K562 (cell line): ENCODE measurements around the gene KCNJ10. TPM values are rescaled to one million over a fixed set of nuclear protein-coding genes. Genes with fewer than 3 reads are reported as not detected.

ENCODE experiments used
- ATAC-seq: fragments of 200-7000 bp; cut with Tn5 transposase; 3 replicates; pipeline ENCODE4 v1.9.1; 2020; ENCODE audit warnings: moderate library complexity
- BruUV-seq: library from RNA; stranded (reverse); fragments of 400-500 nt; replicated peaks from 2 replicates; lab custom pipeline; 2021; lab: Mats Ljungman, UMichigan
- CTCF ChIA-PET: fragments of 300-600 bp; formaldehyde crosslinking; extraction: SDS; loops from one replicate; lab custom pipeline; 2021; ENCODE audit warnings: low intra/inter-chr PET ratio; lab: Yijun Ruan, JAX
- POLR2A ChIA-PET: fragments of 300-600, 350-650 bp; sonication (Branson Sonifier 250); formaldehyde crosslinking; extraction: SDS; loops from one replicate; lab custom pipeline; 2021; ENCODE audit warnings: antibody characterized with exemption, inconsistent platforms; lab: Yijun Ruan, JAX
- DNase-seq, 4 experiments: peaks; one replicate each; pipeline versions ENCODE4 v3.0.0 to v3.0.0-alpha.2; 2011 to 2018; ENCODE audit warnings: low spot score in 3 of 4, mixed read lengths in 3 of 4; ENCODE audit errors: extremely low read depth in 1 of 4
- FAIRE-seq: peaks from 2 replicates; lab custom pipeline; 2011; peaks lifted over from hg19 to GRCh38; lab: Jason Lieb, UNC
- H2AFZ ChIP-seq: 2 replicates; pipeline ENCODE4 v1.6.0; 2011; ENCODE audit warnings: low read depth, low read length, control low read depth, inconsistent platforms
- H3K27ac ChIP-seq: fragments of 200-600 bp; 3 replicates; pipeline ENCODE4 v1.8.0; 2011; ENCODE audit warnings: low read depth, mild to moderate bottlenecking, control low read depth, inconsistent platforms, low read length, moderate library complexity, mixed read lengths; ENCODE audit errors: extremely low read depth
- H3K27me3 ChIP-seq, 2 experiments: fragments of 300-600 bp in 1 of 2; 2 replicates in 1 of 2; 3 replicates in 1 of 2; pipeline versions ENCODE4 v1.6.0 to v1.8.0; 2011; ENCODE audit warnings: inconsistent platforms in 2 of 2, low read length in 2 of 2, mild to moderate bottlenecking in 1 of 2, mixed read lengths in 1 of 2, moderate library complexity in 1 of 2; ENCODE audit not compliant: control insufficient read depth in 2 of 2, insufficient read depth in 2 of 2
- H3K36me3 ChIP-seq: fragments of 300-600 bp; 3 replicates; pipeline ENCODE4 v1.8.0; 2011; ENCODE audit warnings: mild to moderate bottlenecking, low read length, inconsistent platforms; ENCODE audit not compliant: control insufficient read depth, insufficient read depth
- H3K4me1 ChIP-seq, 2 experiments: fragments of 200-600 bp in 1 of 2; replicated peaks in 1 of 2; 2 replicates in 1 of 2; 3 replicates in 1 of 2; pipeline versions ENCODE4 v1.5.1 to v1.8.0; 2011; ENCODE audit warnings: inconsistent platforms in 2 of 2, low read length in 2 of 2, mild to moderate bottlenecking in 1 of 2, mixed read lengths in 1 of 2, moderate library complexity in 1 of 2; ENCODE audit not compliant: control insufficient read depth in 2 of 2, insufficient read depth in 2 of 2
- H3K4me2 ChIP-seq: 2 replicates; pipeline ENCODE4 v1.6.1; 2011; ENCODE audit warnings: low read length, control low read depth, inconsistent platforms, mixed read lengths; ENCODE audit not compliant: insufficient read depth
- H3K4me3 ChIP-seq: fragments of 200-600 bp; sonication (generic), shearing (Covaris generic); 2 replicates; pipeline ENCODE4 v1.5.1; 2016; ENCODE audit warnings: control low read depth, inconsistent platforms
- H3K79me2 ChIP-seq: fragments of 200-600 bp; 3 replicates; pipeline ENCODE4 v1.8.0; 2011; ENCODE audit warnings: low read length, inconsistent platforms; ENCODE audit not compliant: control insufficient read depth, insufficient read depth
- H3K9ac ChIP-seq, 2 experiments: 2 replicates each; pipeline versions ENCODE4 v1.6.0 to v1.6.1; 2011; ENCODE audit warnings: low read depth in 2 of 2, low read length in 2 of 2, control low read depth in 1 of 2, inconsistent platforms in 1 of 2, mild to moderate bottlenecking in 1 of 2, mixed read lengths in 1 of 2; ENCODE audit not compliant: insufficient read depth in 1 of 2
- H3K9me1 ChIP-seq: one replicate; pipeline ENCODE4 v1.6.0; 2011; ENCODE audit warnings: inconsistent platforms, mild to moderate bottlenecking, low read length, moderate library complexity; ENCODE audit not compliant: control insufficient read depth, insufficient read depth
- H3K9me3 ChIP-seq: replicated peaks from 2 replicates; pipeline ENCODE4 v1.5.1; 2011; ENCODE audit warnings: low read depth, low read length, inconsistent platforms; ENCODE audit not compliant: control insufficient read depth, insufficient read depth
- H4K20me1 ChIP-seq: replicated peaks from 2 replicates; pipeline ENCODE4 v1.6.1; 2011; ENCODE audit warnings: low read length, inconsistent platforms, mixed read lengths; ENCODE audit not compliant: control insufficient read depth, insufficient read depth
- E2F4 ChIP-seq: sonication (generic); formaldehyde crosslinking; IDR thresholded peaks from 2 replicates; pipeline ENCODE4 v1.8.0; 2022; ENCODE audit warnings: mild to moderate bottlenecking, low read depth, missing genetic modification reagents
- ELK1 ChIP-seq: sonication (generic); formaldehyde crosslinking; IDR thresholded peaks from 2 replicates; pipeline ENCODE4 v1.8.1; 2022; ENCODE audit warnings: missing genetic modification reagents
- KLF6 ChIP-seq: fragments of 250-450 bp; sonication (Bioruptor Pico); IDR thresholded peaks from 2 replicates; pipeline ENCODE4 v1.4.0; 2020; ENCODE audit warnings: mild to moderate bottlenecking, moderate library complexity, borderline replicate concordance
- LEF1 ChIP-seq: fragments of 450-650 bp; IDR thresholded peaks from 2 replicates; pipeline ENCODE4 v1.6.1; 2016; ENCODE audit warnings: mild to moderate bottlenecking
- PREB ChIP-seq: sonication (generic); formaldehyde crosslinking; IDR thresholded peaks from 2 replicates; pipeline ENCODE4 v1.8.1; 2023; ENCODE audit warnings: mild to moderate bottlenecking, missing genetic modification reagents
- TCF15 ChIP-seq: fragments of 250-450 bp; sonication (Bioruptor Pico); IDR thresholded peaks from 2 replicates; pipeline ENCODE4 v1.8.0; 2022; ENCODE audit warnings: moderate library complexity, mild to moderate bottlenecking, inconsistent platforms
- XRCC3 ChIP-seq: fragments of 450-650 bp; IDR thresholded peaks from 2 replicates; pipeline ENCODE4 v1.6.1; 2017; ENCODE audit warnings: mild to moderate bottlenecking, moderate library complexity
- ZBTB8A ChIP-seq: fragments of 450-650 bp; IDR thresholded peaks from 2 replicates; pipeline ENCODE4 v1.6.1; 2018; ENCODE audit warnings: mild to moderate bottlenecking, moderate library complexity; ENCODE audit not compliant: partially characterized antibody
- ZNF311 ChIP-seq: fragments of 250-450 bp; sonication (Bioruptor Pico); IDR thresholded peaks from 2 replicates; pipeline ENCODE4 v1.4.0; 2020; ENCODE audit warnings: mild to moderate bottlenecking, moderate library complexity
- ZNF518B ChIP-seq: fragments of 250-450 bp; sonication (Bioruptor Pico); IDR thresholded peaks from 2 replicates; pipeline ENCODE4 v1.5.0; 2021; ENCODE audit warnings: mild to moderate bottlenecking, moderate library complexity
- ZNF830 ChIP-seq: fragments of 250-450 bp; sonication (Bioruptor Pico); IDR thresholded peaks from 2 replicates; pipeline ENCODE4 v1.5.0; 2021; ENCODE audit warnings: mild to moderate bottlenecking
- WGBS: fragments of 100-300 bp; shearing (Covaris generic); methylation state at CpG from one replicate; pipeline ENCODE4 v1.1.6; 2016; ENCODE audit warnings: low coverage, mixed read lengths; ENCODE audit not compliant: insufficient coverage; ENCODE audit errors: missing lambda C conversion rate; 5-methylcytosine and 5-hydroxymethylcytosine counted together
- in situ Hi-C: fragments of 300-500 bp; cut with MboI; formaldehyde crosslinking; loops from 4 replicates; pipeline ENCODE4 v1.15.0; 2018; ENCODE audit warnings: inconsistent platforms, mixed read lengths
- intact Hi-C: fragments of 100-400 bp; cut with micrococcal nuclease; formaldehyde crosslinking; loops from 2 replicates; pipeline ENCODE4 v1.14.2; 2022
- polyA plus RNA-seq, 8 experiments: library from polyadenylated mRNA; depleted of rRNA in 4 of 8; stranded (reverse) in 5 of 8; unstranded in 3 of 8; fragments of >200 nt; fragmentation: Nextera tagmentation in 2 of 8; fragmentation: Illumina TruSeq in 1 of 8; extraction: Ambion mirVana in 2 of 8; extraction: Trizol in 1 of 8; gene quantifications; 2 replicates each; pipeline versions ENCODE4 v1.2.1 to v1.2.3, GENCODE V29; 2011 to 2014; ENCODE audit warnings: inconsistent platforms in 1 of 8, missing spikeins in 1 of 8
- total RNA-seq, 7 experiments: library from RNA; depleted of rRNA in 6 of 7; stranded (reverse); fragments of >200 nt in 6 of 7; fragmentation: Illumina TruSeq in 2 of 7; extraction: Trizol in 2 of 7; gene quantifications; 2 replicates each; pipeline versions ENCODE4 v1.2.1 to v1.2.3, GENCODE V29; 2011 to 2021; ENCODE audit warnings: low replicate concordance in 1 of 7

Gene KCNJ10
- total and polyA plus RNA-seq, 9 of the 15 experiments (the other 6 are each of a cell fraction or from before 2014, with no cell fraction given), result 0.06 to 0.11 TPM; not detected in 7

GRCh38 chr1:160093624-160094290 lies 23.8 kb upstream of the KCNJ10 start (continued):
- TF ChIP-seq E2F4 (CRISPR knock-in tag), result no peak
- TF ChIP-seq ZNF311, result no peak
- TF ChIP-seq ZBTB8A, result no peak
- TF ChIP-seq, all 486 proteins: peak for 0

GRCh38 chr1:160093069-160093395 lies 23.1 kb upstream of the KCNJ10 start:
- TF ChIP-seq ZNF830 (CRISPR knock-in tag) (no peak), XRCC3 (no peak), LEF1 (no peak), KLF6 (CRISPR knock-in tag) (no peak), PREB (CRISPR knock-in tag) (no peak), ELK1 (CRISPR knock-in tag) (no peak), ZNF518B (no peak), TCF15 (CRISPR knock-in tag) (no peak)
- TF ChIP-seq, all 486 proteins: peak for 0
- Histone ChIP-seq H3K36me3 (no peaks in the 10 kb centered on the region), H3K4me2 (no peak overlapping the region), H3K27ac (no peak overlapping the region), H3K9me1 (no peaks in the 10 kb centered on the region), H3K9me3 (no peaks in the 10 kb centered on the region), H4K20me1 (peaks cover 4% of the 10 kb centered on the region; the same call in 1 of the 2 replicates), H3K4me1 (peaks cover 0 to 29% of the 10 kb centered on the region in 2 experiments; a peak in 3 of 5 replicates), H3K27me3 (no peaks in the 10 kb centered on the region), H3K79me2 (no peaks in the 10 kb centered on the region), H3K4me3 (no peak overlapping the region), H2AFZ (no peak overlapping the region), H3K9ac (no peak overlapping the region)
- no TSS peak for BruUV-seq
- in situ Hi-C loops (no loop called here), intact Hi-C loops (no loop called here)
- ATAC-seq (no peak), DNase-seq (no peak), FAIRE-seq (no peak)
- 35% methylated on average over 7 of the region's 9 CpGs for WGBS
- ChIA-PET POLR2A (no interaction called here), CTCF (no interaction called here)
